ENCODE results near the gene MEX3D. TPM values are rescaled to one million over a fixed set of nuclear protein-coding genes. Genes with fewer than 3 reads are reported as not detected.

Gene MEX3D
- total and polyA plus RNA-seq, 8 donors: 4.9 to 90.4 (median 10.8) TPM

GRCh38 chr19:1606138-1606651 is 38.1 kb upstream of the MEX3D start:
- intact Hi-C loops (cut with DNase I; ENCODE audit: low total_unique reads): no loop called here
- Histone ChIP-seq H3K27ac (peak overlapping the region; percentile 86 to 95 (median 94)), H3K4me3 (peak overlapping the region; percentile 96 to 99 (median 97)), H3K9me3 (no peaks in the 10 kb centered on the region), H3K4me1 (peaks cover 30 to 50% (median 38%) of the 10 kb centered on the region in 4 donors), H3K36me3 (peaks cover 1 to 28% (median 23%) of the 10 kb centered on the region in 4 donors), H3K27me3 (no peaks in the 10 kb centered on the region)
- 9 to 18% (median 13%) methylated on average over 15 to 16 of the region's 16 CpGs for WGBS, 5 donors
- peak in 1 of 2 donors; percentile 34 for DNase-seq
- TF ChIP-seq POLR2AphosphoS5 (IDR thresholded peaks at IDR 0.05): no peak
- TF ChIP-seq EP300 (IDR thresholded peaks at IDR 0.05): no peak
- no peak for TF ChIP-seq CTCF (IDR thresholded peaks at IDR 0.05)
- TF ChIP-seq POLR2A (IDR thresholded peaks at IDR 0.05): no peak

GRCh38 chr19:1605236-1606137 is 37.4 kb upstream of the MEX3D start, which contains the start of gene UQCR11:
Gene UQCR11, minus strand, starts transcription at chr19:1605462. Its CDS starts 53 bp downstream, at chr19:1605409.
- intact Hi-C loops (cut with DNase I; ENCODE audit: low total_unique reads): no loop called here
- Histone ChIP-seq H3K9me3 (no peaks in the 10 kb centered on the region), H3K27me3 (no peaks in the 10 kb centered on the region), H3K4me3 (peak within 1 kb of the TSS; percentile 96 to 99 (median 97)), H3K36me3 (peaks cover 0 to 28% (median 16%) of the 10 kb centered on the region in 4 donors), H3K27ac (peak within 1 kb of the TSS; percentile 92 to 95 (median 95)), H3K4me1 (peaks cover 30 to 57% (median 42%) of the 10 kb centered on the region in 4 donors)
- DNase-seq: peak; percentile 96 to 98
- 0 to 1% (median 0%) methylated on average over 37 to 79 of the region's 79 CpGs for WGBS, 5 donors
- TF ChIP-seq POLR2A (IDR thresholded peaks at IDR 0.05) (no peak), EP300 (IDR thresholded peaks at IDR 0.05) (no peak), POLR2AphosphoS5 (IDR thresholded peaks at IDR 0.05) (peak; percentile 12 to 67 (median 54)), CTCF (IDR thresholded peaks at IDR 0.05) (peak in 5 of 7 experiments; percentile 34 to 62 (median 40))

GRCh38 chr19:1602091-1602707 is 34.1 kb upstream of the MEX3D start:
- peaks cover 26 to 46% (median 36%) of the 10 kb centered on the region in 4 donors for H3K36me3 ChIP-seq
- intact Hi-C loops (cut with DNase I; ENCODE audit: low total_unique reads): no loop called here
- DNase-seq: no peak
- H3K27me3 ChIP-seq: no peaks in the 10 kb centered on the region
- H3K9me3 ChIP-seq: no peaks in the 10 kb centered on the region
- WGBS, 5 donors: 92 to 96% (median 94%) methylated on average over 21 of the region's 21 CpGs
- H3K27ac ChIP-seq: no peak overlapping the region
- H3K4me1 ChIP-seq: peaks cover 30 to 59% (median 43%) of the 10 kb centered on the region in 4 donors
- TF ChIP-seq CTCF (IDR thresholded peaks at IDR 0.05): no peak
- TF ChIP-seq POLR2A (IDR thresholded peaks at IDR 0.05): no peak
- TF ChIP-seq EP300 (IDR thresholded peaks at IDR 0.05): no peak
- TF ChIP-seq POLR2AphosphoS5 (IDR thresholded peaks at IDR 0.05): no peak
- no peak overlapping the region for H3K4me3 ChIP-seq

DNA sequence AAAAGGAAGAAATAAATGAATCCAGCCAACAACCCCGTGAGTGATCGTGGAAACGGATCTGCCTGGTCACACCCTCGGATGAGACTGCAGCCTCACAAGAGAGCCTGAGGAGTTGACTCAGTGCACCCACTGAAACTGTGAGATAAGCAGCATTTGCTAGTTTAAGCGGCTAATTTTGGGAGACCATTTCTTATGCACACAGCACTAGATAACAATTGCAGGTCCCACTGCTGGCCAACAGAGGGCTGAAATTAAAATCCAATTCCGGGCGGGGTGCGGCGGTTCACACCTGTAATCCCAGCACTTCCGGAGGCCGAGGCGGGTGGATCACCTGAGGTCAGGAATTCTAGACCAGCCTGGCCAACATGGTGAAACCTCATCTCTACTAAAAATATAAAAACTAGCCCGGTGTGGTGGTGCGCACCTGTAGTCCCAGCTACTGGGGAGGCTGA is 33.5 kb upstream of the MEX3D start:
- Histone ChIP-seq H3K4me1 (peaks cover 30 to 58% (median 42%) of the 10 kb centered on the region in 4 donors), H3K27me3 (no peaks in the 10 kb centered on the region), H3K9me3 (no peaks in the 10 kb centered on the region), H3K27ac (no peak overlapping the region), H3K4me3 (no peak overlapping the region), H3K36me3 (peaks cover 32 to 52% (median 41%) of the 10 kb centered on the region in 4 donors)
- DNase-seq: no peak
- WGBS, 5 donors: 88 to 95% (median 92%) methylated on average over 14 of the region's 14 CpGs
- TF ChIP-seq CTCF (IDR thresholded peaks at IDR 0.05) (no peak), EP300 (IDR thresholded peaks at IDR 0.05) (no peak), POLR2AphosphoS5 (IDR thresholded peaks at IDR 0.05) (no peak), POLR2A (IDR thresholded peaks at IDR 0.05) (no peak)
- intact Hi-C loops (cut with DNase I; ENCODE audit: low total_unique reads): no loop called here

Data from stomach (tissue), 9 donors.